Activated T-cell treated with anti-CD3 and anti-CD28 coated beads for 4 hours (primary cell): ENCODE results near the gene IGFALS.

Source experiments
- DNase-seq: peaks from one replicate; pipeline ENCODE4 v3.0.0-alpha.2; 2020

The IGFALS gene

GRCh38 chr16:1763521-1764511, 29.7 kb downstream of the IGFALS start:
- DNase-seq: no peak

GRCh38 chr16:1762879-1763520, 30.5 kb downstream of the IGFALS start:
- DNase-seq: no peak

- no peak for DNase-seq
Measured at GRCh38 chr16:1762196-1762878, 31.2 kb downstream of the IGFALS start.

GRCh38 chr16:1761751-1762150, 31.8 kb downstream of the IGFALS start:
- no peak for DNase-seq

GRCh38 chr16:1760911-1761310, 32.6 kb downstream of the IGFALS start:
- no peak for DNase-seq

GRCh38 chr16:1759511-1759910, 34.0 kb downstream of the IGFALS start:
- DNase-seq: no peak

- DNase-seq: no peak
Measured at GRCh38 chr16:1758923-1759322, 34.6 kb downstream of the IGFALS start.

- no peak for DNase-seq
Measured at GRCh38 chr16:1757714-1758461, 35.6 kb downstream of the IGFALS start.

- DNase-seq: no peak
Measured at GRCh38 chr16:1754204-1754603, 39.3 kb downstream of the IGFALS start.

- no peak for DNase-seq
Measured at GRCh38 chr16:1752853-1753252, 40.7 kb downstream of the IGFALS start.

- no peak for DNase-seq
Measured at GRCh38 chr16:1751946-1752345, 41.6 kb downstream of the IGFALS start.

GRCh38 chr16:1749152-1750117, 44.1 kb downstream of the IGFALS start:
- DNase-seq: no peak

GRCh38 chr16:1747934-1748333, 45.6 kb downstream of the IGFALS start:
- no peak for DNase-seq

- no peak for DNase-seq
Measured at GRCh38 chr16:1746693-1747195, 46.8 kb downstream of the IGFALS start.

- DNase-seq: no peak
Measured at GRCh38 chr16:1745900-1746692, 47.4 kb downstream of the IGFALS start.

GRCh38 chr16:1745181-1745899, 48.2 kb downstream of the IGFALS start:
- DNase-seq: no peak

- no peak for DNase-seq
Measured at GRCh38 chr16:1744338-1744840, 49.1 kb downstream of the IGFALS start.

GRCh38 chr16:1743376-1744337, 49.8 kb downstream of the IGFALS start:
- DNase-seq: no peak
